ENCODE data around the gene DOCK1. TPM values are rescaled to one million over a fixed set of nuclear protein-coding genes. Genes with fewer than 3 reads are reported as not detected.

The DOCK1 gene
- total RNA-seq, 1 experiment from 2014 or later = not detected

GRCh38 chr10:127370601-127371000, 465.4 kb downstream of the DOCK1 start:
- Histone ChIP-seq H3K9me3 (ENCODE audit: low read length) (no peaks in the 10 kb centered on the region), H3K36me3 (ENCODE audit: insufficient read depth, low read length) (no peaks in the 10 kb centered on the region), H3K4me3 (ENCODE audit: low read length) (no peak overlapping the region), H2AFZ (ENCODE audit: low read length) (no peak overlapping the region), H3K4me2 (ENCODE audit: low read depth, low read length, poor library complexity, severe bottlenecking) (no peak overlapping the region), H4K20me1 (ENCODE audit: insufficient read depth, low read depth, low read length) (no peaks in the 10 kb centered on the region), H3K4me1 (ENCODE audit: low read length) (no peaks in the 10 kb centered on the region), H3K27me3 (ENCODE audit: low read length) (no peaks in the 10 kb centered on the region), H3K27ac (ENCODE audit: low read length) (no peak overlapping the region), H3K79me2 (ENCODE audit: low read length) (no peaks in the 10 kb centered on the region), H3K9me2 (replicated peaks; ENCODE audit: insufficient read depth, low read length) (no peaks in the 10 kb centered on the region), H3K9ac (ENCODE audit: low read length) (no peak overlapping the region)
- DNase-seq = no peak

DNA sequence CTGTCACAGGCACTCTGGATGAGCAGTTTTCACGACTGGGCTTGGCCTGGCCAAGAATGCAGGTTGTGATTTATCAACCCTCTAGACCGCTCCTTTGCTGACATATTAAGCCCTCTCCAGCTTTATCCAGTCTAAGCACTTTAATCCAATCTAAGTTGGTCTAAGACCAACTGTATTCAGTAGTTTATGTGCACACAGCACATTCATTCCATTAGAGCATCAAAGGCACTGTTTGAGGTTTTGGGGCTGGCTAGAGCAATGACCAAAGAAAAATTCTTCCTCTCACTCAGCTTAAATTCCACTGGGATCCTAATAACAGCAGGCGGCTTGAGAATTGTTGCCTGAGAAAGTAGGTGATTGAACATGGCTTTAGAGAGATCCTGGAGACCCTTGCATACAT, 467.1 kb downstream of the DOCK1 start:
- no peak overlapping the region for H3K4me2 ChIP-seq (ENCODE audit: low read depth, low read length, poor library complexity, severe bottlenecking)
- no peaks in the 10 kb centered on the region for H3K79me2 ChIP-seq (ENCODE audit: low read length)
- H3K36me3 ChIP-seq (ENCODE audit: insufficient read depth, low read length) = no peaks in the 10 kb centered on the region
- no peak overlapping the region for H3K27ac ChIP-seq (ENCODE audit: low read length)
- H3K9me2 ChIP-seq (replicated peaks; ENCODE audit: insufficient read depth, low read length) = no peaks in the 10 kb centered on the region
- no peak overlapping the region for H2AFZ ChIP-seq (ENCODE audit: low read length)
- no peaks in the 10 kb centered on the region for H3K9me3 ChIP-seq (ENCODE audit: low read length)
- H3K4me3 ChIP-seq (ENCODE audit: low read length) = no peak overlapping the region
- no peak for DNase-seq
- no peaks in the 10 kb centered on the region for H4K20me1 ChIP-seq (ENCODE audit: insufficient read depth, low read depth, low read length)
- H3K27me3 ChIP-seq (ENCODE audit: low read length) = no peaks in the 10 kb centered on the region
- H3K4me1 ChIP-seq (ENCODE audit: low read length) = no peaks in the 10 kb centered on the region
- H3K9ac ChIP-seq (ENCODE audit: low read length) = no peak overlapping the region

DNA sequence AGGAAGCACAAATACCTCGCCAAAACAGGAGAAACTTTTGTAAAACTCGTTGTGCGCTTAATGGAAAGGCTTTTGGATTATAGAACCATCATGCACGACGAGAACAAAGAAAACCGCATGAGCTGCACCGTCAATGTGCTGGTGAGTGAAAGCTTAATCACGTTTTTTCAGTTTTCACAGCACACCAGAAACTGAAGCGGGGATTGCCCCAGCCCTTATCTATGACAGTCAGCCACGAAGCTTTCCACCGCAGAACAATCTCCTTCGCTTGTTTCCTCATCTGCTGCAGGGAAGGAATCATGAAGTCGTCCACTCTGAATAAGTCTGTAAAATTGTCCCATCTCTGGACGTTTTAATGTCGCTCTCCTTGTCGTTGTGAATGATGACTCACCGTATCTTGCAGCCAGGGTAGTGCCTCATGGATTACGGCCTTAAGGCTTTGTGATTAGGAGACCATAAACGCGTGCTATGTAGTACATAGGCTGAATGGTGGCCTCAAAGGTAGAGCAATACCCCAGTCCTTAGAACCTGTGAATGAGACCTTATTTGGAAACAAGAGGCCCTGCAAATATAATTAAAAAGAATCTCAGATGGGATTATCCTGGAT, 468.9 kb downstream of the DOCK1 start:
- Histone ChIP-seq H3K9me2 (replicated peaks; ENCODE audit: insufficient read depth, low read length) (no peaks in the 10 kb centered on the region), H4K20me1 (ENCODE audit: insufficient read depth, low read depth, low read length) (no peaks in the 10 kb centered on the region), H3K4me3 (ENCODE audit: low read length) (no peak overlapping the region), H2AFZ (ENCODE audit: low read length) (no peak overlapping the region), H3K4me2 (ENCODE audit: low read depth, low read length, poor library complexity, severe bottlenecking) (no peak overlapping the region), H3K27me3 (ENCODE audit: low read length) (no peaks in the 10 kb centered on the region), H3K9me3 (ENCODE audit: low read length) (no peaks in the 10 kb centered on the region), H3K79me2 (ENCODE audit: low read length) (no peaks in the 10 kb centered on the region), H3K27ac (ENCODE audit: low read length) (no peak overlapping the region), H3K4me1 (ENCODE audit: low read length) (no peaks in the 10 kb centered on the region), H3K9ac (ENCODE audit: low read length) (no peak overlapping the region), H3K36me3 (ENCODE audit: insufficient read depth, low read length) (no peaks in the 10 kb centered on the region)
- DNase-seq = no peak

DNA sequence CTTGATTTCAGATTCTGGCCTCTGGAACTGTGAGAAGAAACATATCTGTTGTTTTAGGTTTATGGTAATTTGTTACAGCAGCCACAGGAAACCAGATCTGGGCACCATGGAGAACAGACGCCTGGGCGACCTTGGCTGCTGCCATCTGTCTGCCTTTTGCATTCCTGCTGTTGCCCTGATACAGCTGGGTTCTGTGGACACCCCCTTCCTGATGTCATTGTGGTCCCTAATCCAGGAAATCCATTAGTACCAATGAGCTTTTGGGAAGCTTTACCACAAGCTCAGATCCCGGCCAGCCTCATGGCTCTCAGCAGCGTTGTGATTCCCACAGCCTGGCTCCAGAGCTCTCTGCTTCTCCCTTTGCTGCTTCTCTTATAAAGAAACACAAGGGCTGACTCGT, 469.7 kb downstream of the DOCK1 start:
- Histone ChIP-seq H3K4me1 (ENCODE audit: low read length) (no peaks in the 10 kb centered on the region), H3K27ac (ENCODE audit: low read length) (no peak overlapping the region), H3K9me2 (replicated peaks; ENCODE audit: insufficient read depth, low read length) (no peaks in the 10 kb centered on the region), H4K20me1 (ENCODE audit: insufficient read depth, low read depth, low read length) (no peaks in the 10 kb centered on the region), H3K4me2 (ENCODE audit: low read depth, low read length, poor library complexity, severe bottlenecking) (no peak overlapping the region), H3K27me3 (ENCODE audit: low read length) (no peaks in the 10 kb centered on the region), H3K9me3 (ENCODE audit: low read length) (no peaks in the 10 kb centered on the region), H3K9ac (ENCODE audit: low read length) (no peak overlapping the region), H2AFZ (ENCODE audit: low read length) (no peak overlapping the region), H3K36me3 (ENCODE audit: insufficient read depth, low read length) (no peaks in the 10 kb centered on the region), H3K79me2 (ENCODE audit: low read length) (no peaks in the 10 kb centered on the region), H3K4me3 (ENCODE audit: low read length) (no peak overlapping the region)
- DNase-seq = no peak

DNA sequence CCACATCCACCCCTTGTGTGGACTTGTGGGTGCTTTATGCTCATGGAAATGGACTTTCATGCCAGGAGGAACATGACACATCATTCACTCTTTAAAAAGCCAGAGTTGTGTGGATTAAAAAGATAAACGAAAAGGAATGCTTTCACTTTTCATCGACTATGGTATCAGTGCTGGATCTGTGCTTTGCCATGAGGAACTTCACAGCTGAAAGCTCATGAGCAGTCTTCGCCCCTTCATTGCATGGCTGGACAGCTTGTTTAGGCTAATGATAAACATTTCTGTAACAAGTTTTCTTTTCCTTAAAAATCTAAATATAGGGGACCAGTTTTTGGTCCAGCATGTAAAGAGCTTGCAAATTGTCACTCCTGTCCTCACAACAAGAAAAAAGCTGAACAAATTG, 470.2 kb downstream of the DOCK1 start:
- Histone ChIP-seq H3K27me3 (ENCODE audit: low read length) (no peaks in the 10 kb centered on the region), H3K9me3 (ENCODE audit: low read length) (no peaks in the 10 kb centered on the region), H3K4me3 (ENCODE audit: low read length) (no peak overlapping the region), H2AFZ (ENCODE audit: low read length) (no peak overlapping the region), H3K4me1 (ENCODE audit: low read length) (no peaks in the 10 kb centered on the region), H3K36me3 (ENCODE audit: insufficient read depth, low read length) (no peaks in the 10 kb centered on the region), H3K4me2 (ENCODE audit: low read depth, low read length, poor library complexity, severe bottlenecking) (no peak overlapping the region), H3K9me2 (replicated peaks; ENCODE audit: insufficient read depth, low read length) (no peaks in the 10 kb centered on the region), H4K20me1 (ENCODE audit: insufficient read depth, low read depth, low read length) (no peaks in the 10 kb centered on the region), H3K9ac (ENCODE audit: low read length) (no peak overlapping the region), H3K79me2 (ENCODE audit: low read length) (no peaks in the 10 kb centered on the region), H3K27ac (ENCODE audit: low read length) (no peak overlapping the region)
- DNase-seq = no peak

GRCh38 chr10:127376071-127376470, 470.8 kb downstream of the DOCK1 start:
- H3K27ac ChIP-seq (ENCODE audit: low read length) = no peak overlapping the region
- H3K9ac ChIP-seq (ENCODE audit: low read length) = no peak overlapping the region
- no peak overlapping the region for H3K4me3 ChIP-seq (ENCODE audit: low read length)
- H3K79me2 ChIP-seq (ENCODE audit: low read length) = no peaks in the 10 kb centered on the region
- no peaks in the 10 kb centered on the region for H3K9me3 ChIP-seq (ENCODE audit: low read length)
- no peaks in the 10 kb centered on the region for H3K9me2 ChIP-seq (replicated peaks; ENCODE audit: insufficient read depth, low read length)
- DNase-seq = no peak
- no peak overlapping the region for H2AFZ ChIP-seq (ENCODE audit: low read length)
- H3K4me2 ChIP-seq (ENCODE audit: low read depth, low read length, poor library complexity, severe bottlenecking) = no peak overlapping the region
- no peaks in the 10 kb centered on the region for H3K27me3 ChIP-seq (ENCODE audit: low read length)
- H3K4me1 ChIP-seq (ENCODE audit: low read length) = no peaks in the 10 kb centered on the region
- no peaks in the 10 kb centered on the region for H3K36me3 ChIP-seq (ENCODE audit: insufficient read depth, low read length)
- H4K20me1 ChIP-seq (ENCODE audit: insufficient read depth, low read depth, low read length) = no peaks in the 10 kb centered on the region

GRCh38 chr10:127378628-127379027, 473.4 kb downstream of the DOCK1 start:
- Histone ChIP-seq H2AFZ (ENCODE audit: low read length) (no peak overlapping the region), H3K4me3 (ENCODE audit: low read length) (no peak overlapping the region), H3K27ac (ENCODE audit: low read length) (no peak overlapping the region)

DNA sequence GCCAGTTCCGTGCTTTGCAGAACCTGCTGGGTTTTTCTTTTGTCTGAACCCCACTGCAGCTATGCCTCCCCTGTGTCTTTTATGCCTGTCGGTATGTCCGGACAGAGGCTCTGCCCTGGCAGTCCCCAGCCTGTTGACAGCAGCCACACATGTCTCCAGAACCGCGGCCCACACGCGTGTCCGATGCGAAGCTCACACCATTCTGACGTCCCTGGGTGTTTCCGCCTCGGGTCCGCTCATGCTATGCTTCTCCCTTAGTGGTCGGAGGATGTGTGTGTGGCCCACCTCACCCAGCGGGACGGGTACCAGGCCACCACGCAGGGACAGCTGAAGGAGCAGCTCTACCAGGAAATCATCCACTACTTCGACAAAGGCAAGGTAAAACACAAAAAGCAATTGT, 479.3 kb downstream of the DOCK1 start:
- no peak overlapping the region for H3K9ac ChIP-seq (ENCODE audit: low read length)
- no peaks in the 10 kb centered on the region for H3K9me2 ChIP-seq (replicated peaks; ENCODE audit: insufficient read depth, low read length)
- no peaks in the 10 kb centered on the region for H4K20me1 ChIP-seq (ENCODE audit: insufficient read depth, low read depth, low read length)
- no peaks in the 10 kb centered on the region for H3K27me3 ChIP-seq (ENCODE audit: low read length)
- H3K27ac ChIP-seq (ENCODE audit: low read length) = no peak overlapping the region
- no peak for DNase-seq
- no peaks in the 10 kb centered on the region for H3K9me3 ChIP-seq (ENCODE audit: low read length)
- H3K36me3 ChIP-seq (ENCODE audit: insufficient read depth, low read length) = no peaks in the 10 kb centered on the region
- H3K4me3 ChIP-seq (ENCODE audit: low read length) = no peak overlapping the region
- no peaks in the 10 kb centered on the region for H3K4me1 ChIP-seq (ENCODE audit: low read length)
- H3K4me2 ChIP-seq (ENCODE audit: low read depth, low read length, poor library complexity, severe bottlenecking) = no peak overlapping the region
- H2AFZ ChIP-seq (ENCODE audit: low read length) = no peak overlapping the region
- no peaks in the 10 kb centered on the region for H3K79me2 ChIP-seq (ENCODE audit: low read length)

More at GRCh38 chr10:127378628-127379027, 473.4 kb downstream of the DOCK1 start:
- no peak for DNase-seq
- no peaks in the 10 kb centered on the region for H3K4me1 ChIP-seq (ENCODE audit: low read length)
- H3K36me3 ChIP-seq (ENCODE audit: insufficient read depth, low read length) = no peaks in the 10 kb centered on the region
- no peak overlapping the region for H3K9ac ChIP-seq (ENCODE audit: low read length)
- no peak overlapping the region for H3K4me2 ChIP-seq (ENCODE audit: low read depth, low read length, poor library complexity, severe bottlenecking)
- no peaks in the 10 kb centered on the region for H3K9me3 ChIP-seq (ENCODE audit: low read length)
- no peaks in the 10 kb centered on the region for H4K20me1 ChIP-seq (ENCODE audit: insufficient read depth, low read depth, low read length)
- H3K79me2 ChIP-seq (ENCODE audit: low read length) = no peaks in the 10 kb centered on the region
- no peaks in the 10 kb centered on the region for H3K27me3 ChIP-seq (ENCODE audit: low read length)
- H3K9me2 ChIP-seq (replicated peaks; ENCODE audit: insufficient read depth, low read length) = no peaks in the 10 kb centered on the region

DNA sequence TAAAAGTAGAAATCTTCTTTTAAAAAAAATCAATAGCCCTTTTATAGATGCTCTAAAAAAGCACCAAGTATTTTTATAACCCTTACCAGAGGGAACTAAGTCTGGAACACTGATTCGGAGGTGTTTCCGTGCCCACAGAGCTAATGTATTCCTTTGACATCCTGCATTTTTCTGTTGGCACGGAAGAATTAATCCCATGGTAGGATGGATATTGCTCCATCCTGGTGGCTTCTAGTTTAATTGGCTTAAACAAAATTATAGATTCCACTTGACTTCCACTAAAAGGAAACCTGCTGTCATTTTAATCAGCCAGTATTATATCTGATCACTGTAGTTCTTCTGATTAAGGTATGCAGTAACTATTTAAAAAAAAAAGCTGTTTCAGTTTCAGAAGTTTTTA, 479.8 kb downstream of the DOCK1 start:
- no peaks in the 10 kb centered on the region for H3K79me2 ChIP-seq (ENCODE audit: low read length)
- no peak for DNase-seq
- H3K4me1 ChIP-seq (ENCODE audit: low read length) = no peaks in the 10 kb centered on the region
- H3K9ac ChIP-seq (ENCODE audit: low read length) = no peak overlapping the region
- H2AFZ ChIP-seq (ENCODE audit: low read length) = no peak overlapping the region
- no peak overlapping the region for H3K27ac ChIP-seq (ENCODE audit: low read length)
- H3K9me3 ChIP-seq (ENCODE audit: low read length) = no peaks in the 10 kb centered on the region
- H3K4me3 ChIP-seq (ENCODE audit: low read length) = no peak overlapping the region
- H3K36me3 ChIP-seq (ENCODE audit: insufficient read depth, low read length) = no peaks in the 10 kb centered on the region
- no peaks in the 10 kb centered on the region for H4K20me1 ChIP-seq (ENCODE audit: insufficient read depth, low read depth, low read length)
- H3K27me3 ChIP-seq (ENCODE audit: low read length) = no peaks in the 10 kb centered on the region
- H3K9me2 ChIP-seq (replicated peaks; ENCODE audit: insufficient read depth, low read length) = no peaks in the 10 kb centered on the region
- H3K4me2 ChIP-seq (ENCODE audit: low read depth, low read length, poor library complexity, severe bottlenecking) = no peak overlapping the region

All from Karpas-422 (cell line).